ENCODE results near the gene ACTA2. TPM values are rescaled to one million over a fixed set of nuclear protein-coding genes. Genes with fewer than 3 reads are reported as not detected.

Gene ACTA2
- total RNA-seq, 1 donor from 2014 or later = 19.0 TPM

DNA sequence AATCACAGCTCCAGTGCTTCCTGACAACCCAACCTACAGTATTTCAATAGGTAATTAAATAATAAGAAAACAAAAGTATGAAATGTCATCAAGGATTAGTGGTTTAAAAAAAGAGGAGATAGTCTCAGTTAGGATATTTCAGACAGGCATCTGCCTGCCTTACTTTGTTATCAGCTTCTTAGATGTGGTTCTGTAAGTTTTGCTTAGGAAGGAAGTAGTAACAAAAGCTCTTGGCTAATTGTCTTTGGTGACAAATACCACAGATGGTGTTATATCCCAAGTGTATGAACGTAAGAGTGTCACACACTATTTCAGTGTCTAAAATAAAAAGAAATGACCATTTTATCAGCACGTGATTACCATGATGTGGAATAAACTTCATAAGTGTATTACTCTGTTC, 9.8 kb upstream of the ACTA2 start:
- TF ChIP-seq, protein P1, sequence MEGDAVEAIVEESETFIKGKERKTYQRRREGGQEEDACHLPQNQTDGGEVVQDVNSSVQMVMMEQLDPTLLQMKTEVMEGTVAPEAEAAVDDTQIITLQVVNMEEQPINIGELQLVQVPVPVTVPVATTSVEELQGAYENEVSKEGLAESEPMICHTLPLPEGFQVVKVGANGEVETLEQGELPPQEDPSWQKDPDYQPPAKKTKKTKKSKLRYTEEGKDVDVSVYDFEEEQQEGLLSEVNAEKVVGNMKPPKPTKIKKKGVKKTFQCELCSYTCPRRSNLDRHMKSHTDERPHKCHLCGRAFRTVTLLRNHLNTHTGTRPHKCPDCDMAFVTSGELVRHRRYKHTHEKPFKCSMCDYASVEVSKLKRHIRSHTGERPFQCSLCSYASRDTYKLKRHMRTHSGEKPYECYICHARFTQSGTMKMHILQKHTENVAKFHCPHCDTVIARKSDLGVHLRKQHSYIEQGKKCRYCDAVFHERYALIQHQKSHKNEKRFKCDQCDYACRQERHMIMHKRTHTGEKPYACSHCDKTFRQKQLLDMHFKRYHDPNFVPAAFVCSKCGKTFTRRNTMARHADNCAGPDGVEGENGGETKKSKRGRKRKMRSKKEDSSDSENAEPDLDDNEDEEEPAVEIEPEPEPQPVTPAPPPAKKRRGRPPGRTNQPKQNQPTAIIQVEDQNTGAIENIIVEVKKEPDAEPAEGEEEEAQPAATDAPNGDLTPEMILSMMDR (IDR thresholded peaks at IDR 0.05) = no peak
- H3K36me3 Mint-ChIP-seq = no peaks in the 10 kb centered on the region
- H3K9me3 Mint-ChIP-seq = no peaks in the 10 kb centered on the region
- Histone ChIP-seq H3K4me3 (no peak overlapping the region), H4K20me1 (ENCODE audit: low read depth) (no peaks in the 10 kb centered on the region), H3K4me1 (no peaks in the 10 kb centered on the region), H2AFZ (replicated peaks) (no peak overlapping the region), H3K27ac (no peak overlapping the region), H3K79me2 (ENCODE audit: low read depth) (no peaks in the 10 kb centered on the region), H3K4me2 (no peak overlapping the region), H3K27me3 (no peaks in the 10 kb centered on the region), H3K9ac (no peak overlapping the region), H3K9me3 (ENCODE audit: low read depth) (no peaks in the 10 kb centered on the region), H3F3A (ENCODE audit: low read depth) (no peaks in the 10 kb centered on the region), H3K36me3 (no peaks in the 10 kb centered on the region)
- H3K27ac Mint-ChIP-seq = no peak overlapping the region
- no peak for DNase-seq (ENCODE audit: low spot score)
- H3K4me3 Mint-ChIP-seq = no peak overlapping the region
- no peaks in the 10 kb centered on the region for H3K27me3 Mint-ChIP-seq (ENCODE audit: insufficient read depth, low read depth)
- H3K4me1 Mint-ChIP-seq = no peaks in the 10 kb centered on the region

DNA sequence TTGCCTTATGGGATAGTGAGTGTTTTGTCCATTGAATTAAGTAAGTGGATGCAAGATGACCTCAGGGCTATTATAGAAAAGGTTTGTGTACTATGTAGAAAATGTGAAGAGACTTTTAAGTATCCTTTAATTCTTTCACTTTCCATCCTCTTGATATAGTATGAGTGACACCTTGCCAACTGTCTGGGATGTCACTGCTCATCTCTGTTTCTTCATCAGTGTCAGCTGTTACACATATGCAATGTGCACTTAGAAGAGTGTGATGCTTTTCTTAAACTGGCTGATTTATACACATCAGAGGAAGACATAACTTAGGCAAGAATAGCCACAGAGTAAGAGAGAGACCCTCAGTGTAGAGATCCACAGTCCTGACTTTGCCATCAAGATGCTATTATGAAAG, 8.7 kb upstream of the ACTA2 start:
- Histone ChIP-seq H3K9ac (no peak overlapping the region), H4K20me1 (ENCODE audit: low read depth) (no peaks in the 10 kb centered on the region), H3K36me3 (no peaks in the 10 kb centered on the region), H3K4me1 (no peaks in the 10 kb centered on the region), H3K4me3 (no peak overlapping the region), H3K4me2 (no peak overlapping the region), H3F3A (ENCODE audit: low read depth) (no peaks in the 10 kb centered on the region), H3K27ac (no peak overlapping the region), H3K27me3 (no peaks in the 10 kb centered on the region), H3K9me3 (ENCODE audit: low read depth) (no peaks in the 10 kb centered on the region), H3K79me2 (ENCODE audit: low read depth) (no peaks in the 10 kb centered on the region), H2AFZ (replicated peaks) (no peak overlapping the region)
- Mint-ChIP-seq H3K27ac (no peak overlapping the region), H3K4me1 (no peaks in the 10 kb centered on the region), H3K9me3 (no peaks in the 10 kb centered on the region), H3K4me3 (no peak overlapping the region), H3K27me3 (ENCODE audit: insufficient read depth, low read depth) (no peaks in the 10 kb centered on the region), H3K36me3 (no peaks in the 10 kb centered on the region)
- no peak for DNase-seq (ENCODE audit: low spot score)
- TF ChIP-seq EZH2phosphoT487 (IDR thresholded peaks at IDR 0.05) (no peak), EZH2 (IDR thresholded peaks at IDR 0.05) (no peak)
- TF ChIP-seq, protein P1 (IDR thresholded peaks at IDR 0.05) = no peak

DNA sequence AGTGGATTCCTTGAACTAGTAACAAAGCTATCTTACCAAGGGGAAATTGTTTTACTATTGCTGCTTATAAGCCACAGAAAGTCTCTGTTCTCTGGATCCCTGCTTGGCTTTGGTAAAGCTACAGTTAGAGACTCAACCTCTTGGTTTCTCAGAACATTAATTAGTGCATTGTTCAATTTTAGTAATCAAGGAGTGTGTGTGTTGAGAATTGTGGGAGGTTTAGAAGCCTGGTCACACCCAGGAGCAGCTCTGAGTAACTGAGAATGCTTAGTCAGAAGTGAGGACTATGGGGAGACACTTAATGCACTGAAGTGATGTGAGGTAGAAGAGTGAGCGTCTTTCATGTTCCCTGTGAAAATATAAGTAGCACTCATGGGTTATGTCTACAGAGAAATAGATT, 8.2 kb upstream of the ACTA2 start:
- H3K27me3 ChIP-seq = no peaks in the 10 kb centered on the region
- no peak overlapping the region for H2AFZ ChIP-seq (replicated peaks)
- TF ChIP-seq EZH2 (IDR thresholded peaks at IDR 0.05) = no peak
- TF ChIP-seq EZH2phosphoT487 (IDR thresholded peaks at IDR 0.05) = no peak
- TF ChIP-seq, protein P1 (IDR thresholded peaks at IDR 0.05) = no peak
- H3K4me3 ChIP-seq = no peak overlapping the region
- no peaks in the 10 kb centered on the region for H3F3A ChIP-seq (ENCODE audit: low read depth)
- no peaks in the 10 kb centered on the region for H3K4me1 ChIP-seq
- H3K79me2 ChIP-seq (ENCODE audit: low read depth) = no peaks in the 10 kb centered on the region
- Mint-ChIP-seq H3K9me3 (no peaks in the 10 kb centered on the region), H3K27me3 (ENCODE audit: insufficient read depth, low read depth) (no peaks in the 10 kb centered on the region), H3K36me3 (no peaks in the 10 kb centered on the region), H3K4me1 (no peaks in the 10 kb centered on the region), H3K27ac (no peak overlapping the region), H3K4me3 (no peak overlapping the region)
- H3K27ac ChIP-seq = no peak overlapping the region
- H3K9me3 ChIP-seq (ENCODE audit: low read depth) = no peaks in the 10 kb centered on the region
- H4K20me1 ChIP-seq (ENCODE audit: low read depth) = no peaks in the 10 kb centered on the region
- H3K36me3 ChIP-seq = no peaks in the 10 kb centered on the region
- H3K9ac ChIP-seq = no peak overlapping the region
- DNase-seq (ENCODE audit: low spot score) = no peak
- H3K4me2 ChIP-seq = no peak overlapping the region

DNA sequence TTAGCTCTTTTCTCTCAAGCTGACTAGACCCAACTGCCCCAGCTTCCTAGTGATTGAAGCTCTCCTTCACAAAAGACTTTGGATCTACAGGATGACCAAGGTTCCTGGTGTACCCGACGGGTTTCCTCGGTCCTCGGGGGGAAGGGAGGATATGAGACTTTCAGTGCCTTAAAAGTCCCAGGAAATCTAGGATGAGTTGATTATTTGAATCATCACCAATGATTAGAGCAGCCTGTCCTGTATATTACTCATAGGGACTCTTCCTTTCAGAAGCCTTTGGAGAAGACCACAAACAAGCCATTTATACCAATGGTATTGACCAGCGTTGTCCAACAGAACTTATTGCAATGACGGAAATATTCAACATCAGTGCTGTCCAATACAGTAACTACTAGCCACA, 6.1 kb upstream of the ACTA2 start:
- H3K9me3 ChIP-seq (ENCODE audit: low read depth) = no peaks in the 10 kb centered on the region
- H3K27me3 Mint-ChIP-seq (ENCODE audit: insufficient read depth, low read depth) = no peaks in the 10 kb centered on the region
- H3K4me1 ChIP-seq = no peaks in the 10 kb centered on the region
- no peak overlapping the region for H3K4me2 ChIP-seq
- no peaks in the 10 kb centered on the region for H3K4me1 Mint-ChIP-seq
- no peak overlapping the region for H3K27ac Mint-ChIP-seq
- H3K36me3 ChIP-seq = no peaks in the 10 kb centered on the region
- no peak overlapping the region for H3K9ac ChIP-seq
- no peak overlapping the region for H3K4me3 ChIP-seq
- no peak overlapping the region for H2AFZ ChIP-seq (replicated peaks)
- H4K20me1 ChIP-seq (ENCODE audit: low read depth) = no peaks in the 10 kb centered on the region
- DNase-seq (ENCODE audit: low spot score) = no peak
- H3K27me3 ChIP-seq = no peaks in the 10 kb centered on the region
- H3K27ac ChIP-seq = no peak overlapping the region
- TF ChIP-seq EZH2 (IDR thresholded peaks at IDR 0.05) (no peak), EZH2phosphoT487 (IDR thresholded peaks at IDR 0.05) (no peak)
- TF ChIP-seq, protein P1 (IDR thresholded peaks at IDR 0.05) = no peak
- no peaks in the 10 kb centered on the region for H3F3A ChIP-seq (ENCODE audit: low read depth)
- no peaks in the 10 kb centered on the region for H3K79me2 ChIP-seq (ENCODE audit: low read depth)
- no peak overlapping the region for H3K4me3 Mint-ChIP-seq
- no peaks in the 10 kb centered on the region for H3K36me3 Mint-ChIP-seq
- H3K9me3 Mint-ChIP-seq = no peaks in the 10 kb centered on the region
